SK-MEL-5 (cell line): Measurements from ENCODE around the gene CR2. TPM values are rescaled to one million over a fixed set of nuclear protein-coding genes. Genes with fewer than 3 reads are reported as not detected.

Source experiments
- total RNA-seq: library from RNA; depleted of rRNA; stranded (reverse); fragments of >200 nt; shearing (Covaris generic); gene quantifications from 2 replicates; pipeline ENCODE4 v1.2.3, GENCODE V29; 2014; rRNA removed

CR2 gene
- total RNA-seq, 1 experiment from 2014 or later: not detected

Other genes with a start within 250 kb of the CR2 start
- 47.9 and 53.3 TPM in 2 replicates for gene CD55, start 132.7 kb upstream of the CR2 start, total RNA-seq
- not detected in 2 replicates for gene CR1, start 41.8 kb downstream of the CR2 start, total RNA-seq
- not detected in 2 replicates for gene CR1L, start 190.8 kb downstream of the CR2 start, total RNA-seq